ENCODE data around the gene IP6K1. TPM values are rescaled to one million over a fixed set of nuclear protein-coding genes. Genes with fewer than 3 reads are reported as not detected.
"Not testable (repeated sequence)": the region's sequence is repeated elsewhere in the genome, so short reads cannot be mapped to it uniquely, and the experiment has no call there.

Gene IP6K1
- total and polyA plus RNA-seq, 11 donors: 8.9 to 36.6 (median 20.4) TPM

DNA sequence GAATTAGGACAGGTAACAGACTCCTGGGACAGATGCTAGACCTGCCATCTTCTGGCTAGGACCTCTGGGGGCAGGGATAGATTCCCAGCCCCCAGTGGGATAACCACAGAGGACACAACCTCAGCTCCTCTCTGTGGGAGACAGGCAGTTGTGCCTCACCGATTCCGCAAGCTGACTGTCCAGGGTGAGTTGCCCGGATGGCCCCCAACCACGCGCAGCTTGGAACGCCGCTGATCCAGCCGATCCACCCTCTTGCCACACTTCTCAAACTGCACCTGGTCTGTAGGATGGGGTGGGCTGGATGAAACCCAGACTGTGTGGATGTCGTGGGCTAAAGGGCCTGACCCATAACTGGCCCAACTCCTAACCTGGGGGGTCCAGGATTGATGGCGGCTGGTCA is 101.2 kb downstream of the IP6K1 start:
- H3K27me3 ChIP-seq; intact Hi-C loops (cut with DNase I); ATAC-seq; H3K9me3 ChIP-seq; H3K4me3 ChIP-seq; H3K27ac ChIP-seq; DNase-seq: not testable (repeated sequence)
- Histone ChIP-seq H3K4me1 (peaks cover 5 to 33% (median 13%) of the 10 kb centered on the region in 12 donors), H3K36me3 (peaks cover 0 to 46% (median 39%) of the 10 kb centered on the region in 9 donors)
- WGBS, 4 donors: 90 to 95% (median 94%) methylated on average over 8 to 10 of the region's 10 CpGs

DNA sequence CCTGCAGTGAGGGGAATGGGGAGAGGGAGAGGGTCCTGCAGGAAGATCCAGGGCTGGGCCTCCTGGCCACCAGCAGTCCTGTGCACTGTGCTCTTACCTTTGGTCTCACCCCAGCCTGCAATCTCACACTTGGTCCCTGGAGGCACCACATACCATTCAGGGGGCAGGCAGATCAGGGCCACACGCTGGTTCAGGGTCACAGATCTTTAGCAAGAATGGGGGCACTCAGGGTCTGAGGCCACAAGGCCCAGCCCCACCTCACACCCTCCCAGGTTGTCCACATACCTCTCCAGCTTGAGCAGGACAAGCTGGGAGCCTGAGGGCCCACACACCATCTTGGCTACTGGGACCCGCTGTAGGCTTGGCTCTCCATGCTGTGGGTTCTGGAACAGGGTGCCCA is 101.9 kb downstream of the IP6K1 start:
- intact Hi-C loops (cut with DNase I); H3K9me3 ChIP-seq; H3K4me3 ChIP-seq; H3K27me3 ChIP-seq; DNase-seq; H3K27ac ChIP-seq; ATAC-seq: not testable (repeated sequence)
- Histone ChIP-seq H3K4me1 (peaks cover 4 to 29% (median 11%) of the 10 kb centered on the region in 12 donors), H3K36me3 (peaks cover 0 to 52% (median 45%) of the 10 kb centered on the region in 9 donors)
- 89 to 100% (median 94%) methylated on average over 1 to 2 of the region's 2 CpGs for WGBS, 4 donors

DNA sequence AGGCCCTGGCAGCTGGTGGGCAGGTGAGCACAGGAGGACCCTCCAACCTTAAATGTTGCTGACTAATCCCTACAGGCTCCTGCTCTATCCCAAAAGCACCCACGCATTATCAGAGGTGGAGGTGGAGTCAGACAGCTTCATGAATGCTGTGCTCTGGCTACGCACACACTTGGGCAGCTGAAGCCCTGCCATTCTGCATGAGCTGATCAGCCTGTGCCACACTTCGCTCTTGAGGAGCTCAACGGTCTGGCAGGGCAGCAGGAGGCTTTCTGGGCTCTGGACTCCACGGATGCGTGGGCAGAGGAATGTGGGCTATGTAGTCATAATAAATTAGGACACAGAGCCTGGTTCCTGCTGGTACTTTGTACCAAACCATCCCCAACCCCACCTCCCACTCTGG is 103.2 kb downstream of the IP6K1 start:
- DNase-seq (no peak), ATAC-seq (no peak)
- Histone ChIP-seq H3K27ac (no peak overlapping the region), H3K9me3 (no peaks in the 10 kb centered on the region), H3K4me3 (no peak overlapping the region), H3K27me3 (no peaks in the 10 kb centered on the region), H3K4me1 (peaks cover 0 to 19% (median 3%) of the 10 kb centered on the region in 12 donors), H3K36me3 (peaks cover 0 to 65% (median 58%) of the 10 kb centered on the region in 9 donors)
- TF ChIP-seq, protein P1, sequence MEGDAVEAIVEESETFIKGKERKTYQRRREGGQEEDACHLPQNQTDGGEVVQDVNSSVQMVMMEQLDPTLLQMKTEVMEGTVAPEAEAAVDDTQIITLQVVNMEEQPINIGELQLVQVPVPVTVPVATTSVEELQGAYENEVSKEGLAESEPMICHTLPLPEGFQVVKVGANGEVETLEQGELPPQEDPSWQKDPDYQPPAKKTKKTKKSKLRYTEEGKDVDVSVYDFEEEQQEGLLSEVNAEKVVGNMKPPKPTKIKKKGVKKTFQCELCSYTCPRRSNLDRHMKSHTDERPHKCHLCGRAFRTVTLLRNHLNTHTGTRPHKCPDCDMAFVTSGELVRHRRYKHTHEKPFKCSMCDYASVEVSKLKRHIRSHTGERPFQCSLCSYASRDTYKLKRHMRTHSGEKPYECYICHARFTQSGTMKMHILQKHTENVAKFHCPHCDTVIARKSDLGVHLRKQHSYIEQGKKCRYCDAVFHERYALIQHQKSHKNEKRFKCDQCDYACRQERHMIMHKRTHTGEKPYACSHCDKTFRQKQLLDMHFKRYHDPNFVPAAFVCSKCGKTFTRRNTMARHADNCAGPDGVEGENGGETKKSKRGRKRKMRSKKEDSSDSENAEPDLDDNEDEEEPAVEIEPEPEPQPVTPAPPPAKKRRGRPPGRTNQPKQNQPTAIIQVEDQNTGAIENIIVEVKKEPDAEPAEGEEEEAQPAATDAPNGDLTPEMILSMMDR (IDR thresholded peaks at IDR 0.05): no peak
- no peak for TF ChIP-seq POLR2A (IDR thresholded peaks at IDR 0.05)
- intact Hi-C loops (cut with DNase I): no loop called here
- WGBS, 4 donors: 81 to 85% (median 85%) methylated on average over 6 of the region's 6 CpGs

DNA sequence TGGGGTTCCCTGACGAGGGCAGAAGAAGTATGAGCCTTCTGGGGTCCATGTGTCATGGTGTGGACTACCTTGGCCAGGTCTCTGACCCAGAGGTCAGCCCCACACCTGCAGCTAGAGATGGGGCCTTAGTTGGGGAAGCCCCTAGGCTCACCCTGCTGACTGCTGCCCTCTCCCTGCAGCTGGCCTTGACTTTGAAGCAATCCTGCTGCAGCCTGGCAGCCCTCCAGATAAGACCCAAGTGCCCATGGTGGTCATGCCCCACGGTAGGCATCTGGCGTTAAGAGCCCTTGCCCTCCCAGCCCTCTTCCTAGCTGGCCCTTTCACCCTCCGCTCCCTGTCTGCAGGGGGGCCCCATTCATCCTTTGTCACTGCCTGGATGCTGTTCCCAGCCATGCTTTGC is 104.8 kb downstream of the IP6K1 start:
- H3K27me3 ChIP-seq: no peaks in the 10 kb centered on the region
- H3K4me3 ChIP-seq: no peak overlapping the region
- H3K27ac ChIP-seq: no peak overlapping the region
- intact Hi-C loops (cut with DNase I): no loop called here
- WGBS, 4 donors: 74 to 88% (median 76%) methylated on average over 4 of the region's 4 CpGs
- peaks cover 0 to 81% (median 75%) of the 10 kb centered on the region in 9 donors for H3K36me3 ChIP-seq
- DNase-seq: no peak
- H3K9me3 ChIP-seq: no peaks in the 10 kb centered on the region
- TF ChIP-seq, protein P1 (IDR thresholded peaks at IDR 0.05): no peak
- no peak for TF ChIP-seq POLR2A (IDR thresholded peaks at IDR 0.05)
- H3K4me1 ChIP-seq: peaks cover 0 to 7% (median 0%) of the 10 kb centered on the region in 12 donors
- no peak for ATAC-seq

DNA sequence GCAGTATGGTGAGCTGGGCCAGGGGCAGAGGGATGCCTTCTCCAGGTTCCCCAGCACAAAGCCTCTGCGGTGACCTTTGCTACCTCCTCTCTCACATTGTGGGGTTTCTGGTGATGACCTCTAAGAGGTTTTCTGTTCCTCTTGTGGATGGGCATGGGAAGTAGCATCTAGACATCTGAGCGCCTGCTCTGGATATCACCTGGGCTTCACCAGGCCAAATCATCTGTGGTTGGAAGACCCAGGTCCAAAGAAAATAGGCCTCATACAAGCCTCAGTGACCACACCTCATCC is 105.2 kb downstream of the IP6K1 start:
- ATAC-seq (no peak), DNase-seq (no peak)
- Histone ChIP-seq H3K4me3 (no peak overlapping the region), H3K4me1 (peaks cover 0 to 4% (median 0%) of the 10 kb centered on the region in 12 donors), H3K27me3 (no peaks in the 10 kb centered on the region), H3K36me3 (peaks cover 0 to 85% (median 78%) of the 10 kb centered on the region in 9 donors), H3K9me3 (no peaks in the 10 kb centered on the region), H3K27ac (no peak overlapping the region)
- WGBS, 4 donors: 88 to 100% (median 96%) methylated on average over 1 to 2 of the region's 2 CpGs
- no peak for TF ChIP-seq POLR2A (IDR thresholded peaks at IDR 0.05)
- TF ChIP-seq, protein P1 (IDR thresholded peaks at IDR 0.05): no peak
- intact Hi-C loops (cut with DNase I): no loop called here
